ENCODE measurements around the gene SPRY1. TPM values are rescaled to one million over a fixed set of nuclear protein-coding genes. Genes with fewer than 3 reads are reported as not detected.

Gene SPRY1
- total and polyA plus RNA-seq, 2 of the 8 experiments (the other 6 are each of a cell fraction or from before 2014, with no cell fraction given), result 11.7 to 56.2 TPM

DNA sequence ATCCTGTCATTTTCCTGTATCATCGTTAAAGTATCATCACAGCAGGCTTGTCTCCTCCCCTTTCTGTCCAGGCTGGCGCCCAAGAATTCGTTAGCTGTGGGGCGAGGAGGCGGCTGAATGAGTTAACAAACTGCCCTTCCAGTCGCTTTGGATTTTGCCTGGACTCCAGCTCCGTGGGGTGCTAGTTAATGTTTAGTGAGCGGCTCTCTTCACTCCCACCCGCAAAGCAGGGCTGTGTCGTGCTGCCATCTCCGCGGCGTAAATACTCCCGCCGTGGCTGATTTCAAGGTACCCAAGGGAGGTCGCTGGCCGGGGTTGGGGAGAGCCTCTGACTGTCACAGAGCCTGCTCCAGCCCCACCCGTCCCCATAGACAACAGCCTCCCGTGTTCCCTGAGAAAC lies 44.9 kb upstream of the SPRY1 start:
- Histone ChIP-seq H3K23me2 (ENCODE audit: low read depth, low read length) (no peaks in the 10 kb centered on the region), H3K4me1 (replicated peaks in 1 of 4; ENCODE audit: control insufficient read depth in 3 of 4, insufficient read depth in 4 of 4, low read length in 3 of 4) (peaks cover 0 to 2% (median 0%) of the 10 kb centered on the region in 4 experiments; a peak in 2 of 7 replicates), H2BK20ac (ENCODE audit: low read length) (no peak overlapping the region), H4K8ac (ENCODE audit: extremely low read depth, insufficient read depth, low read length) (no peak overlapping the region), H2BK12ac (ENCODE audit: low read depth, low read length) (no peak overlapping the region), H3K9me3 (ENCODE audit: insufficient read depth in 2 of 2, low read depth in 1 of 2, low read length in 1 of 2) (no peaks in the 10 kb centered on the region), H4K20me1 (replicated peaks in 1 of 2; ENCODE audit: control insufficient read depth in 1 of 2, insufficient read depth in 2 of 2, low read length in 2 of 2) (no peaks in the 10 kb centered on the region), H3K27me3 (replicated peaks in 1 of 4; ENCODE audit: control insufficient read depth in 3 of 4, extremely low read depth in 1 of 4, insufficient read depth in 3 of 4, low read length in 3 of 4) (no peaks in the 10 kb centered on the region), H4K91ac (replicated peaks; ENCODE audit: insufficient read length, low read length) (no peak overlapping the region), H3K79me2 (ENCODE audit: control insufficient read depth in 1 of 2, insufficient read depth in 2 of 2, low read length in 2 of 2) (no peaks in the 10 kb centered on the region), H2BK120ac (replicated peaks; ENCODE audit: low read depth, low read length) (no peak overlapping the region), H3K18ac (ENCODE audit: extremely low read depth, low read length) (no peak overlapping the region), H3K36me3 (ENCODE audit: control insufficient read depth in 2 of 4, insufficient read depth in 4 of 4, low read length in 3 of 4) (no peaks in the 10 kb centered on the region), H2AK5ac (ENCODE audit: low read depth, low read length) (no peak overlapping the region), H3K79me1 (ENCODE audit: low read depth, low read length) (no peaks in the 10 kb centered on the region), H2BK15ac (ENCODE audit: low read length) (no peak overlapping the region), H2BK5ac (ENCODE audit: low read depth, low read length) (no peak overlapping the region), H3K9ac (replicated peaks in 1 of 4; ENCODE audit: extremely low read depth in 1 of 4, low read depth in 3 of 4, low read length in 3 of 4) (no peak overlapping the region), H3K4me2 (ENCODE audit: insufficient read depth in 1 of 2, low read depth in 2 of 2, low read length in 2 of 2) (no peak overlapping the region), H3K27ac (ENCODE audit: low read depth, low read length) (no peak overlapping the region), H2AFZ (ENCODE audit: low read length) (no peak overlapping the region), H3K4me3 (ENCODE audit: extremely low read depth in 1 of 4, insufficient read depth in 2 of 4, low read depth in 3 of 4, low read length in 4 of 4) (no peak overlapping the region), H3K14ac (ENCODE audit: insufficient read length) (no peak overlapping the region), H3K4ac (replicated peaks; ENCODE audit: insufficient read length, low read depth, low read length) (no peak overlapping the region), H4K5ac (ENCODE audit: insufficient read length, low read depth, low read length) (no peak overlapping the region), H3K23ac (ENCODE audit: insufficient read length) (no peak overlapping the region), H3K56ac (replicated peaks; ENCODE audit: insufficient read length, low read depth, low read length) (no peak overlapping the region)
- no peak for FAIRE-seq
- POLR2A ChIA-PET (ENCODE audit: partially characterized antibody), result no interaction called here
- DNase-seq (ENCODE audit: low read depth in 1 of 2, low spot score in 2 of 2), result no peak
- 87% methylated on average over 19 of the region's 19 CpGs; no CpG with 5 or more reads in 1 of the 2 experiments for WGBS, 2 experiments (ENCODE audit: extremely low coverage in 1 of 2, insufficient coverage in 1 of 2, insufficient read length in 1 of 2, insufficient replicate concordance in 2 of 2, low coverage in 1 of 2, low lambda C conversion rate in 2 of 2, missing lambda C conversion rate in 1 of 2)
- CTCF ChIA-PET (ENCODE audit: partially characterized antibody), result interaction anchor here (0.6 to 5.3 kb wide), 8 partner anchors 9 to 395 kb away, joined by 3 to 48 read pairs (median 4); no protein-coding TSS in a partner anchor
- TF ChIP-seq CBX8 (IDR thresholded peaks at IDR 0.05; ENCODE audit: borderline replicate concordance, low read depth, low read length) (no peak), SIX5 (IDR thresholded peaks at IDR 0.05; ENCODE audit: low read depth, low read length) (no peak), SIRT6 (IDR thresholded peaks at IDR 0.05; ENCODE audit: low read length) (no peak), RFX5 (IDR thresholded peaks at IDR 0.05; ENCODE audit: borderline replicate concordance, low read depth, low read length) (no peak), TCF12 (IDR thresholded peaks at IDR 0.05; ENCODE audit: low read depth, low read length) (no peak), RXRA (IDR thresholded peaks at IDR 0.05; ENCODE audit: insufficient read depth, low read depth, low read length) (no peak), RAD21 (IDR thresholded peaks at IDR 0.05 in 1 of 2, conservative IDR thresholded peaks at IDR 0.05 in 1 of 2; ENCODE audit: low read depth in 2 of 2, low read length in 2 of 2) (no peak), RBBP5 (IDR thresholded peaks at IDR 0.05; ENCODE audit: borderline replicate concordance, low read depth, low read length) (no peak), CEBPB (IDR thresholded peaks at IDR 0.05; ENCODE audit: low read depth, low read length) (no peak), CHD1 (IDR thresholded peaks at IDR 0.05; ENCODE audit: low read depth, low read length) (no peak), ASH2L (IDR thresholded peaks at IDR 0.05; ENCODE audit: low read length) (no peak), YY1 (IDR thresholded peaks at IDR 0.05; ENCODE audit: low read depth, low read length) (no peak), CREB1 (IDR thresholded peaks at IDR 0.05) (no peak), MAFK (IDR thresholded peaks at IDR 0.05; ENCODE audit: low read depth, low read length) (no peak), POLR2A (IDR thresholded peaks at IDR 0.05; ENCODE audit: control extremely low read depth in 1 of 2, low read depth in 2 of 2, low read length in 2 of 2) (no peak), SAP30 (IDR thresholded peaks at IDR 0.05; ENCODE audit: insufficient read depth, insufficient replicate concordance, low read length) (no peak), SP1 (IDR thresholded peaks at IDR 0.05; ENCODE audit: low read depth, low read length) (no peak)
